OCI-M2 (cell line): ENCODE measurements around the gene FMR1.

ENCODE experiments used
- DNase-seq: peaks from one replicate; lab custom pipeline; 2025; ENCODE audit not compliant: unreplicated experiment; lab: John Stamatoyannopoulos, UW

The FMR1 gene

GRCh38 chrX:147914591-147914990 is 2.9 kb downstream of the FMR1 start:
- DNase-seq = no peak

- DNase-seq = no peak
Observed at GRCh38 chrX:147916375-147916968, 4.8 kb downstream of the FMR1 start.

- DNase-seq = no peak
Observed at GRCh38 chrX:147917700-147918695, 6.3 kb downstream of the FMR1 start.

GRCh38 chrX:147920161-147920666 is 8.5 kb downstream of the FMR1 start:
- no peak for DNase-seq

- DNase-seq = no peak
Observed at GRCh38 chrX:147923605-147924004, 11.9 kb downstream of the FMR1 start.

GRCh38 chrX:147927256-147927655 is 15.5 kb downstream of the FMR1 start:
- DNase-seq = no peak

GRCh38 chrX:147933815-147934214 is 22.1 kb downstream of the FMR1 start:
- DNase-seq = no peak

GRCh38 chrX:147935156-147935758 is 23.5 kb downstream of the FMR1 start:
- DNase-seq = no peak

- DNase-seq = no peak
Observed at GRCh38 chrX:147945286-147945685, 33.6 kb downstream of the FMR1 start.

- no peak for DNase-seq
Observed at GRCh38 chrX:147948531-147948930, 36.8 kb downstream of the FMR1 start.

- DNase-seq = no peak
Observed at GRCh38 chrX:147950352-147950751, 38.6 kb downstream of the FMR1 start.

GRCh38 chrX:147953976-147954375 is 42.3 kb downstream of the FMR1 start:
- no peak for DNase-seq

- DNase-seq = no peak
Observed at GRCh38 chrX:147957291-147957690, 45.6 kb downstream of the FMR1 start.

GRCh38 chrX:147958291-147958690 is 46.6 kb downstream of the FMR1 start:
- DNase-seq = no peak

GRCh38 chrX:147960722-147961121 is 49.0 kb downstream of the FMR1 start:
- no peak for DNase-seq

- DNase-seq = no peak
Observed at GRCh38 chrX:147962476-147962875, 50.8 kb downstream of the FMR1 start.

- DNase-seq = no peak
Observed at GRCh38 chrX:147978931-147979330, 67.2 kb downstream of the FMR1 start.

GRCh38 chrX:147981038-147981752 is 69.5 kb downstream of the FMR1 start, which contains the start of gene FMR1NB:
Gene FMR1NB, plus strand, starts transcription at chrX:147981337. Its CDS starts 66 bp downstream, at chrX:147981403.
- no peak for DNase-seq
